Left colon (tissue), 2 donors: ENCODE data around the gene DGCR8. TPM values are rescaled to one million over a fixed set of nuclear protein-coding genes. Genes with fewer than 3 reads are reported as not detected.
A peak's percentile ranks its signal among the peaks of the same experiment; 100 is the strongest.

Source experiments
- ATAC-seq: fragments of 200-7000 bp; cut with Tn5 transposase; one replicate; pipeline ENCODE4 v1.9.1; 2020; ENCODE audit warnings: mild to moderate bottlenecking, moderate library complexity
- DNase-seq, 2 donors: peaks; one replicate each; pipeline ENCODE4 v3.0.0-alpha.2; 2020
- intact Hi-C, 2 donors: fragments of 100-400 bp; cut with DNase I in 1 of 2; cut with micrococcal nuclease in 1 of 2; formaldehyde crosslinking; loops; one replicate each; pipeline versions ENCODE4 v1.11.2 to v1.14.0; 2022; cut with DNase I, micrococcal nuclease
- total RNA-seq, 2 donors: library from RNA; stranded (reverse); fragmentation: NEBNext Ultra II Directional; extraction: Animal tissue kit (Norgen Biotek cat#: 25700); gene quantifications; one replicate each; pipeline ENCODE4 v1.2.1, GENCODE V29; 2021
- donor health status: DM: no; HTN: no; CAD: no.
- donor health status: DM: yes; HTN: yes; CAD: no.

Gene DGCR8
- total RNA-seq, 2 donors from 2014 or later, result 32.7 to 46.8 TPM

GRCh38 chr22:20115691-20116375, 35.8 kb downstream of the DGCR8 start, which contains the start of gene RANBP1:
Gene RANBP1 (plus strand): TSS chr22:20116104. CDS start chr22:20116185, 81 bp downstream.
- DNase-seq (no peak), ATAC-seq (no peak)
- intact Hi-C loops, result no loop called here

- ATAC-seq (peak; percentile 8), DNase-seq (peak; percentile 54 to 59)
- intact Hi-C loops, result no loop called here
Measured at GRCh38 chr22:20116376-20116950, 36.4 kb downstream of the DGCR8 start.

GRCh38 chr22:20116951-20117632, 37.1 kb downstream of the DGCR8 start, which contains the start of gene TRMT2A:
Gene TRMT2A (minus strand): TSS chr22:20117226. CDS start chr22:20116906, 320 bp downstream.
- DNase-seq (peak; percentile 97 to 99), ATAC-seq (peak; percentile 87)
- intact Hi-C loops, result no loop called here

- intact Hi-C loops, result no loop called here
- DNase-seq (peak in 1 of 2 donors; percentile 48), ATAC-seq (peak; percentile 0)
Measured at GRCh38 chr22:20117633-20118299, 37.7 kb downstream of the DGCR8 start.

- ATAC-seq (no peak), DNase-seq (no peak)
- intact Hi-C loops, result no loop called here
Measured at GRCh38 chr22:20118300-20119020, 38.4 kb downstream of the DGCR8 start.

- intact Hi-C loops, result no loop called here
- no peak for ATAC-seq
- no peak for DNase-seq
Measured at GRCh38 chr22:20121856-20122415, 41.9 kb downstream of the DGCR8 start.

GRCh38 chr22:20123366-20124082, 43.5 kb downstream of the DGCR8 start:
- ATAC-seq (no peak), DNase-seq (no peak)
- intact Hi-C loops, result no loop called here

- no peak for DNase-seq
- ATAC-seq, result no peak
- intact Hi-C loops, result no loop called here
Measured at GRCh38 chr22:20124083-20124787, 44.2 kb downstream of the DGCR8 start.

GRCh38 chr22:20125201-20126174, 45.4 kb downstream of the DGCR8 start:
- DNase-seq (no peak), ATAC-seq (no peak)
- intact Hi-C loops, result no loop called here

GRCh38 chr22:20126284-20127029, 46.4 kb downstream of the DGCR8 start:
- ATAC-seq (no peak), DNase-seq (no peak)
- intact Hi-C loops, result no loop called here

GRCh38 chr22:20127318-20127868, 47.4 kb downstream of the DGCR8 start:
- intact Hi-C loops, result no loop called here
- DNase-seq (no peak), ATAC-seq (no peak)

- DNase-seq (no peak), ATAC-seq (no peak)
- intact Hi-C loops, result no loop called here
Measured at GRCh38 chr22:20127869-20128618, 48.0 kb downstream of the DGCR8 start.

- no peak for ATAC-seq
Measured at GRCh38 chr22:20128619-20128901, 48.5 kb downstream of the DGCR8 start.

GRCh38 chr22:20128902-20129746, 49.1 kb downstream of the DGCR8 start:
- peak in 1 of 2 donors; percentile 37 for DNase-seq
- peak; percentile 24 for ATAC-seq
- intact Hi-C loops, result no loop called here

More at GRCh38 chr22:20128619-20128901, 48.5 kb downstream of the DGCR8 start:
- no peak for DNase-seq
- intact Hi-C loops, result no loop called here
